HEK293 (cell line): ENCODE results near the gene C1QTNF2.

ENCODE experiments used
- GLIS1 ChIP-seq: fragments of 450-650 bp; formaldehyde crosslinking; IDR thresholded peaks from 2 replicates; pipeline ENCODE4 v1.5.1; 2016; ENCODE audit warnings: missing biosample characterization, missing genetic modification characterization
- OSR2 ChIP-seq: fragments of 450-650 bp; formaldehyde crosslinking; IDR thresholded peaks from 2 replicates; pipeline ENCODE4 v1.5.1; 2016; ENCODE audit warnings: missing biosample characterization, missing genetic modification characterization
- OVOL3 ChIP-seq: fragments of 450-650 bp; formaldehyde crosslinking; IDR thresholded peaks from 2 replicates; pipeline ENCODE4 v1.5.1; 2016; ENCODE audit warnings: missing biosample characterization, missing genetic modification characterization
- SETDB1 ChIP-seq: IDR thresholded peaks from one replicate; pipeline ENCODE4 v1.6.1; 2017; ENCODE audit warnings: mild to moderate bottlenecking, low read length, moderate library complexity, mixed read lengths; ENCODE audit not compliant: insufficient read length
- ZBTB8A ChIP-seq: fragments of 450-650 bp; formaldehyde crosslinking; IDR thresholded peaks from 2 replicates; pipeline ENCODE4 v1.5.1; 2016; ENCODE audit warnings: missing biosample characterization, missing genetic modification characterization
- ZNF10 ChIP-seq: fragments of 450-650 bp; formaldehyde crosslinking; IDR thresholded peaks from 2 replicates; pipeline ENCODE4 v1.5.1; 2017; ENCODE audit warnings: missing biosample characterization, missing genetic modification characterization
- ZNF114 ChIP-seq: fragments of 450-650 bp; formaldehyde crosslinking; IDR thresholded peaks from 2 replicates; pipeline ENCODE4 v1.5.0; 2017; ENCODE audit warnings: missing biosample characterization, missing genetic modification characterization
- ZNF16 ChIP-seq: fragments of 450-650 bp; formaldehyde crosslinking; IDR thresholded peaks from 2 replicates; pipeline ENCODE4 v1.5.1; 2016; ENCODE audit warnings: low read depth, missing biosample characterization, missing genetic modification characterization
- ZNF223 ChIP-seq: fragments of 450-650 bp; formaldehyde crosslinking; IDR thresholded peaks from 2 replicates; pipeline ENCODE4 v1.5.1; 2016; ENCODE audit warnings: missing biosample characterization, missing genetic modification characterization
- ZNF391 ChIP-seq: fragments of 450-650 bp; formaldehyde crosslinking; IDR thresholded peaks from 2 replicates; pipeline ENCODE4 v1.5.1; 2016; ENCODE audit warnings: low read depth, missing biosample characterization, missing genetic modification characterization, borderline replicate concordance
- ZNF473 ChIP-seq: fragments of 450-650 bp; formaldehyde crosslinking; IDR thresholded peaks from 2 replicates; pipeline ENCODE4 v1.5.1; 2017; ENCODE audit warnings: missing biosample characterization, missing genetic modification characterization
- ZNF600 ChIP-seq: fragments of 450-650 bp; formaldehyde crosslinking; IDR thresholded peaks from 2 replicates; pipeline ENCODE4 v1.5.1; 2016; ENCODE audit warnings: missing biosample characterization, missing genetic modification characterization
- ZNF610 ChIP-seq: fragments of 450-650 bp; formaldehyde crosslinking; IDR thresholded peaks from 2 replicates; pipeline ENCODE4 v1.5.1; 2016; ENCODE audit warnings: missing biosample characterization, missing genetic modification characterization, borderline replicate concordance
- ZSCAN30 ChIP-seq: fragments of 450-650 bp; IDR thresholded peaks from 2 replicates; pipeline ENCODE4 v1.5.1; 2018; ENCODE audit warnings: missing biosample characterization, mild to moderate bottlenecking, missing genetic modification characterization, moderate library complexity
- TF ChIP-seq, protein P1 (sequence below): fragments of 450-650 bp; formaldehyde crosslinking; conservative IDR thresholded peaks from 2 replicates; pipeline ENCODE4 v1.5.1; 2016; ENCODE audit warnings: low read depth, missing biosample characterization, missing genetic modification characterization
- TF ChIP-seq, protein P2 (sequence below): fragments of 450-650 bp; formaldehyde crosslinking; IDR thresholded peaks from 2 replicates; pipeline ENCODE4 v1.5.1; 2016; ENCODE audit warnings: missing biosample characterization, missing genetic modification characterization, borderline replicate concordance
- TF ChIP-seq, protein P3 (sequence below): fragments of 450-650 bp; formaldehyde crosslinking; IDR thresholded peaks from 2 replicates; pipeline ENCODE4 v1.5.0; 2017; ENCODE audit warnings: missing biosample characterization, missing genetic modification characterization, borderline replicate concordance
- TF ChIP-seq, protein P4 (sequence below): fragments of 450-650 bp; formaldehyde crosslinking; IDR thresholded peaks from 2 replicates; pipeline ENCODE4 v1.5.1; 2016; ENCODE audit warnings: missing biosample characterization, missing genetic modification characterization
- TF ChIP-seq, protein P5 (sequence below): fragments of 450-650 bp; formaldehyde crosslinking; optimal IDR thresholded peaks from 2 replicates; pipeline ENCODE3; 2016; ENCODE audit warnings: missing biosample characterization, mild to moderate bottlenecking, missing genetic modification characterization
- TF ChIP-seq, protein P6 (sequence below): fragments of 450-650 bp; formaldehyde crosslinking; IDR thresholded peaks from 2 replicates; pipeline ENCODE4; 2016; ENCODE audit warnings: missing biosample characterization, missing genetic modification characterization
- TF ChIP-seq, protein P7 (sequence below): fragments of 450-650 bp; formaldehyde crosslinking; IDR thresholded peaks from 2 replicates; pipeline ENCODE4 v1.5.1; 2017; ENCODE audit warnings: missing biosample characterization, mild to moderate bottlenecking, missing genetic modification characterization, moderate library complexity

Gene C1QTNF2

DNA sequence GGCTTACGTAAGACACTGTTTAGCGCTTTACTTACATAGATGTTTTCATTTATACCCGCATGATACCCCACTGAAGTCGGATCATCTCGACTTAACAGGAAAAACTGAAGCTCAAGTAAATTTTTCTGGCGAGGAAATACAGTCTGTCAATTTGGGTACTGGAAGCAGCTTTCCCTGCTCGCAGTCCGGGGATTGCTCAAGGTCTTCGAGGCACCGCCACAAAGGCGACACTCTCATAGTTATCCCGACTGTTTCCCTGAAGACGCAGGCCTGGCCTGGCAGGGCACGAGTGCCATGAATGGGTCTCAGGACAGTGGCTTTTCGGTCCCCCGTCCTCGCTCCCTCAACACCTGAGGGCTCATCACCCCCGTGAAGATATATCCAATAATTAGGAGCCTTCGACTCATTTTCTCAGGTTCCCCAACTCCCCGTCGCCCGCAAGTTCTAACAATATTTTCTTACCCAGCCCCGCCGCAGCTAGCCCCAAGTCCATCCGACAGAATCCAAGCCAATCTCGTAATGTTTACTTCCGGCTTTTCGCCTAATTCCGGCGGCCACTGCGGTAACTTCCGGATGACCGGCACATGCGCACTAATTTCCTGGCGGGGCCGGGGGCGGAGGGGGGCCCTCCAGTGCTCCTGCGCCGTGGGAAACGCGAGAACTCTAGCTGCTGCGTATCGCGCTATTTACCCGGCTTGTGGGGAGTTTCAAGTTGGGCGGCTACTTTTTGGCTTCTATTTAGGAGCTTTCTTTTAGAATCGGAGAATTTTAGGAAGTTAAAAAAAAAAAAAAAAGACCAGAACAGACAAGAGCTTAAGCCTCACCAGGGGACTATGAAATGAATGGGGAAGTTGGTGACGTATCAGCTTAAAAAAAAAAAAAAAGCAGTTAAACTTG, 48.4 kb upstream of the C1QTNF2 start, which contains the start of gene SLU7 (continued):
- TF ChIP-seq, protein P1, sequence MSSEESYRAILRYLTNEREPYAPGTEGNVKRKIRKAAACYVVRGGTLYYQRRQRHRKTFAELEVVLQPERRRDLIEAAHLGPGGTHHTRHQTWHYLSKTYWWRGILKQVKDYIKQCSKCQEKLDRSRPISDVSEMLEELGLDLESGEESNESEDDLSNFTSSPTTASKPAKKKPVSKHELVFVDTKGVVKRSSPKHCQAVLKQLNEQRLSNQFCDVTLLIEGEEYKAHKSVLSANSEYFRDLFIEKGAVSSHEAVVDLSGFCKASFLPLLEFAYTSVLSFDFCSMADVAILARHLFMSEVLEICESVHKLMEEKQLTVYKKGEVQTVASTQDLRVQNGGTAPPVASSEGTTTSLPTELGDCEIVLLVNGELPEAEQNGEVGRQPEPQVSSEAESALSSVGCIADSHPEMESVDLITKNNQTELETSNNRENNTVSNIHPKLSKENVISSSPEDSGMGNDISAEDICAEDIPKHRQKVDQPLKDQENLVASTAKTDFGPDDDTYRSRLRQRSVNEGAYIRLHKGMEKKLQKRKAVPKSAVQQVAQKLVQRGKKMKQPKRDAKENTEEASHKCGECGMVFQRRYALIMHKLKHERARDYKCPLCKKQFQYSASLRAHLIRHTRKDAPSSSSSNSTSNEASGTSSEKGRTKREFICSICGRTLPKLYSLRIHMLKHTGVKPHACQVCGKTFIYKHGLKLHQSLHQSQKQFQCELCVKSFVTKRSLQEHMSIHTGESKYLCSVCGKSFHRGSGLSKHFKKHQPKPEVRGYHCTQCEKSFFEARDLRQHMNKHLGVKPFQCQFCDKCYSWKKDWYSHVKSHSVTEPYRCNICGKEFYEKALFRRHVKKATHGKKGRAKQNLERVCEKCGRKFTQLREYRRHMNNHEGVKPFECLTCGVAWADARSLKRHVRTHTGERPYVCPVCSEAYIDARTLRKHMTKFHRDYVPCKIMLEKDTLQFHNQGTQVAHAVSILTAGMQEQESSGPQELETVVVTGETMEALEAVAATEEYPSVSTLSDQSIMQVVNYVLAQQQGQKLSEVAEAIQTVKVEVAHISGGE (tag by site-specific recombination) = peak; percentile 82
- TF ChIP-seq ZNF391 (tag by site-specific recombination) (peak; percentile 50; the same call in 1 of the 2 replicates), ZSCAN30 (tag by site-specific recombination) (no peak), ZNF114 (tag by site-specific recombination) (no peak), ZNF16 (tag by site-specific recombination) (no peak), OSR2 (tag by site-specific recombination) (peak; percentile 25; the same call in 1 of the 2 replicates), ZBTB8A (tag by site-specific recombination) (no peak), ZNF610 (tag by site-specific recombination) (no peak), ZNF10 (tag by site-specific recombination) (no peak), ZNF473 (tag by site-specific recombination) (no peak), ZNF600 (tag by site-specific recombination) (peak; percentile 82), GLIS1 (tag by site-specific recombination) (peak; percentile 24; the same call in 1 of the 2 replicates), ZNF223 (tag by site-specific recombination) (no peak), SETDB1 (no peak), OVOL3 (tag by site-specific recombination) (no peak)
- TF ChIP-seq, protein P2, sequence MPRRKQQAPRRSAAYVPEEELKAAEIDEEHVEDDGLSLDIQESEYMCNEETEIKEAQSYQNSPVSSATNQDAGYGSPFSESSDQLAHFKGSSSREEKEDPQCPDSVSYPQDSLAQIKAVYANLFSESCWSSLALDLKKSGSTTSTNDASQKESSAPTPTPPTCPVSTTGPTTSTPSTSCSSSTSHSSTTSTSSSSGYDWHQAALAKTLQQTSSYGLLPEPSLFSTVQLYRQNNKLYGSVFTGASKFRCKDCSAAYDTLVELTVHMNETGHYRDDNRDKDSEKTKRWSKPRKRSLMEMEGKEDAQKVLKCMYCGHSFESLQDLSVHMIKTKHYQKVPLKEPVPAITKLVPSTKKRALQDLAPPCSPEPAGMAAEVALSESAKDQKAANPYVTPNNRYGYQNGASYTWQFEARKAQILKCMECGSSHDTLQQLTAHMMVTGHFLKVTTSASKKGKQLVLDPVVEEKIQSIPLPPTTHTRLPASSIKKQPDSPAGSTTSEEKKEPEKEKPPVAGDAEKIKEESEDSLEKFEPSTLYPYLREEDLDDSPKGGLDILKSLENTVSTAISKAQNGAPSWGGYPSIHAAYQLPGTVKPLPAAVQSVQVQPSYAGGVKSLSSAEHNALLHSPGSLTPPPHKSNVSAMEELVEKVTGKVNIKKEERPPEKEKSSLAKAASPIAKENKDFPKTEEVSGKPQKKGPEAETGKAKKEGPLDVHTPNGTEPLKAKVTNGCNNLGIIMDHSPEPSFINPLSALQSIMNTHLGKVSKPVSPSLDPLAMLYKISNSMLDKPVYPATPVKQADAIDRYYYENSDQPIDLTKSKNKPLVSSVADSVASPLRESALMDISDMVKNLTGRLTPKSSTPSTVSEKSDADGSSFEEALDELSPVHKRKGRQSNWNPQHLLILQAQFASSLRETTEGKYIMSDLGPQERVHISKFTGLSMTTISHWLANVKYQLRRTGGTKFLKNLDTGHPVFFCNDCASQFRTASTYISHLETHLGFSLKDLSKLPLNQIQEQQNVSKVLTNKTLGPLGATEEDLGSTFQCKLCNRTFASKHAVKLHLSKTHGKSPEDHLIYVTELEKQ (tag by site-specific recombination) = no peak
- TF ChIP-seq, protein P3, sequence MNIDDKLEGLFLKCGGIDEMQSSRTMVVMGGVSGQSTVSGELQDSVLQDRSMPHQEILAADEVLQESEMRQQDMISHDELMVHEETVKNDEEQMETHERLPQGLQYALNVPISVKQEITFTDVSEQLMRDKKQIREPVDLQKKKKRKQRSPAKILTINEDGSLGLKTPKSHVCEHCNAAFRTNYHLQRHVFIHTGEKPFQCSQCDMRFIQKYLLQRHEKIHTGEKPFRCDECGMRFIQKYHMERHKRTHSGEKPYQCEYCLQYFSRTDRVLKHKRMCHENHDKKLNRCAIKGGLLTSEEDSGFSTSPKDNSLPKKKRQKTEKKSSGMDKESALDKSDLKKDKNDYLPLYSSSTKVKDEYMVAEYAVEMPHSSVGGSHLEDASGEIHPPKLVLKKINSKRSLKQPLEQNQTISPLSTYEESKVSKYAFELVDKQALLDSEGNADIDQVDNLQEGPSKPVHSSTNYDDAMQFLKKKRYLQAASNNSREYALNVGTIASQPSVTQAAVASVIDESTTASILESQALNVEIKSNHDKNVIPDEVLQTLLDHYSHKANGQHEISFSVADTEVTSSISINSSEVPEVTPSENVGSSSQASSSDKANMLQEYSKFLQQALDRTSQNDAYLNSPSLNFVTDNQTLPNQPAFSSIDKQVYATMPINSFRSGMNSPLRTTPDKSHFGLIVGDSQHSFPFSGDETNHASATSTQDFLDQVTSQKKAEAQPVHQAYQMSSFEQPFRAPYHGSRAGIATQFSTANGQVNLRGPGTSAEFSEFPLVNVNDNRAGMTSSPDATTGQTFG = no peak
- TF ChIP-seq, protein P4, sequence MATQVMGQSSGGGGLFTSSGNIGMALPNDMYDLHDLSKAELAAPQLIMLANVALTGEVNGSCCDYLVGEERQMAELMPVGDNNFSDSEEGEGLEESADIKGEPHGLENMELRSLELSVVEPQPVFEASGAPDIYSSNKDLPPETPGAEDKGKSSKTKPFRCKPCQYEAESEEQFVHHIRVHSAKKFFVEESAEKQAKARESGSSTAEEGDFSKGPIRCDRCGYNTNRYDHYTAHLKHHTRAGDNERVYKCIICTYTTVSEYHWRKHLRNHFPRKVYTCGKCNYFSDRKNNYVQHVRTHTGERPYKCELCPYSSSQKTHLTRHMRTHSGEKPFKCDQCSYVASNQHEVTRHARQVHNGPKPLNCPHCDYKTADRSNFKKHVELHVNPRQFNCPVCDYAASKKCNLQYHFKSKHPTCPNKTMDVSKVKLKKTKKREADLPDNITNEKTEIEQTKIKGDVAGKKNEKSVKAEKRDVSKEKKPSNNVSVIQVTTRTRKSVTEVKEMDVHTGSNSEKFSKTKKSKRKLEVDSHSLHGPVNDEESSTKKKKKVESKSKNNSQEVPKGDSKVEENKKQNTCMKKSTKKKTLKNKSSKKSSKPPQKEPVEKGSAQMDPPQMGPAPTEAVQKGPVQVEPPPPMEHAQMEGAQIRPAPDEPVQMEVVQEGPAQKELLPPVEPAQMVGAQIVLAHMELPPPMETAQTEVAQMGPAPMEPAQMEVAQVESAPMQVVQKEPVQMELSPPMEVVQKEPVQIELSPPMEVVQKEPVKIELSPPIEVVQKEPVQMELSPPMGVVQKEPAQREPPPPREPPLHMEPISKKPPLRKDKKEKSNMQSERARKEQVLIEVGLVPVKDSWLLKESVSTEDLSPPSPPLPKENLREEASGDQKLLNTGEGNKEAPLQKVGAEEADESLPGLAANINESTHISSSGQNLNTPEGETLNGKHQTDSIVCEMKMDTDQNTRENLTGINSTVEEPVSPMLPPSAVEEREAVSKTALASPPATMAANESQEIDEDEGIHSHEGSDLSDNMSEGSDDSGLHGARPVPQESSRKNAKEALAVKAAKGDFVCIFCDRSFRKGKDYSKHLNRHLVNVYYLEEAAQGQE (tag by site-specific recombination) = no peak
- TF ChIP-seq, protein P5, sequence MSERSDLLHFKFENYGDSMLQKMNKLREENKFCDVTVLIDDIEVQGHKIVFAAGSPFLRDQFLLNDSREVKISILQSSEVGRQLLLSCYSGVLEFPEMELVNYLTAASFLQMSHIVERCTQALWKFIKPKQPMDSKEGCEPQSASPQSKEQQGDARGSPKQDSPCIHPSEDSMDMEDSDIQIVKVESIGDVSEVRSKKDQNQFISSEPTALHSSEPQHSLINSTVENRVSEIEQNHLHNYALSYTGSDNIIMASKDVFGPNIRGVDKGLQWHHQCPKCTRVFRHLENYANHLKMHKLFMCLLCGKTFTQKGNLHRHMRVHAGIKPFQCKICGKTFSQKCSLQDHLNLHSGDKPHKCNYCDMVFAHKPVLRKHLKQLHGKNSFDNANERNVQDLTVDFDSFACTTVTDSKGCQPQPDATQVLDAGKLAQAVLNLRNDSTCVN (tag by site-specific recombination) = no peak
- TF ChIP-seq, protein P6, sequence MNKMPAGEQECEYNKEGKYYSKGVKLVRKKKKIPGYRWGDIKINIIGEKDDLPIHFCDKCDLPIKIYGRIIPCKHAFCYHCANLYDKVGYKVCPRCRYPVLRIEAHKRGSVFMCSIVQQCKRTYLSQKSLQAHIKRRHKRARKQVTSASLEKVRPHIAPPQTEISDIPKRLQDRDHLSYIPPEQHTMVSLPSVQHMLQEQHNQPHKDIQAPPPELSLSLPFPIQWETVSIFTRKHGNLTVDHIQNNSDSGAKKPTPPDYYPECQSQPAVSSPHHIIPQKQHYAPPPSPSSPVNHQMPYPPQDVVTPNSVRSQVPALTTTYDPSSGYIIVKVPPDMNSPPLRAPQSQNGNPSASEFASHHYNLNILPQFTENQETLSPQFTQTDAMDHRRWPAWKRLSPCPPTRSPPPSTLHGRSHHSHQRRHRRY = no peak
- TF ChIP-seq, protein P7, sequence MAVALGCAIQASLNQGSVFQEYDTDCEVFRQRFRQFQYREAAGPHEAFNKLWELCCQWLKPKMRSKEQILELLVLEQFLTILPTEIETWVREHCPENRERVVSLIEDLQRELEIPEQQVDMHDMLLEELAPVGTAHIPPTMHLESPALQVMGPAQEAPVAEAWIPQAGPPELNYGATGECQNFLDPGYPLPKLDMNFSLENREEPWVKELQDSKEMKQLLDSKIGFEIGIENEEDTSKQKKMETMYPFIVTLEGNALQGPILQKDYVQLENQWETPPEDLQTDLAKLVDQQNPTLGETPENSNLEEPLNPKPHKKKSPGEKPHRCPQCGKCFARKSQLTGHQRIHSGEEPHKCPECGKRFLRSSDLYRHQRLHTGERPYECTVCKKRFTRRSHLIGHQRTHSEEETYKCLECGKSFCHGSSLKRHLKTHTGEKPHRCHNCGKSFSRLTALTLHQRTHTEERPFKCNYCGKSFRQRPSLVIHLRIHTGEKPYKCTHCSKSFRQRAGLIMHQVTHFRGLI = peak; percentile 75
